Breast epithelium (tissue), 3 donors: ENCODE results near the gene ABHD4.

Experiments
- CTCF ChIP-seq, 3 donors: fragments of 450-650 bp; IDR thresholded peaks; one replicate each; pipeline ENCODE4 v1.5.1; 2016 to 2017; ENCODE audit warnings: antibody characterized with exemption in 3 of 3, mild to moderate bottlenecking in 3 of 3, moderate library complexity in 3 of 3
- POLR2A ChIP-seq: fragments of 450-650 bp; IDR thresholded peaks from one replicate; pipeline ENCODE4 v1.6.1; 2016; ENCODE audit warnings: antibody characterized with exemption, mild to moderate bottlenecking, moderate library complexity

DNA sequence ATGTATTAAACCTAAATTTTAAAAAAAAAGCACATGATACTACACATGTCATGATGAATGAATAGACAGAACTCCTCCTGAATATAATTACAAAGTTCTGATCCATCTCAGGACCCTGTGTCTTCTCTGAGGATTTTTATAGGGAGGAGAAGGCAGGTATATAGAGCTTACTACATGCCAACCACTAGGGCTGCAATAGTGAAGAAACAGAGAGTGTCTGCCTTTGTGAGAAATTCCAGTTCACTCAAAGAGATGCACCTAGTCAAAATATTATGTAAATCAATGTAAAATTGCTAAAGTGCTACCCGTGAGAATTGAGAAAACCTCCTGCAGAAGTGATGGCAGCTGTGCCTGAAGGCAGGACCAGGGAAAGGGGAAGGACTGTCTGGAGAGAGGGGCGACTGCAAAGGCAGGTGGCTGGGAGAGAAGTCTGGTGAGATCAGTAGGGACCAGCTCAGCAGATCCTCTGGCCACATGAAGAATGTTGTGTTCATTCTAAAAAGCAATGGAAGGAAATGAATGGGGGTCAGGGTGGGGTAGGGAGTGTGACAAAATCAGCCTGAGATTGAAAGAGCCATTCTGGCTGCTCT is 15.1 kb downstream of the ABHD4 start:
- TF ChIP-seq POLR2A: no peak
- TF ChIP-seq CTCF (IDR thresholded peaks at IDR 0.05): no peak
